HCEC 1CT (cell line): Measurements from ENCODE around the gene SPATA6L.
"Not testable (repeated sequence)": the region's sequence is repeated elsewhere in the genome, so short reads cannot be mapped to it uniquely, and the experiment has no call there.

ENCODE experiments used
- DNase-seq: peaks from one replicate; pipeline ENCODE4 v3.0.0-alpha.2; 2017

SPATA6L gene

GRCh38 chr9:4674783-4675182 lies 8.5 kb upstream of the SPATA6L start:
- DNase-seq = peak; percentile 75

DNA sequence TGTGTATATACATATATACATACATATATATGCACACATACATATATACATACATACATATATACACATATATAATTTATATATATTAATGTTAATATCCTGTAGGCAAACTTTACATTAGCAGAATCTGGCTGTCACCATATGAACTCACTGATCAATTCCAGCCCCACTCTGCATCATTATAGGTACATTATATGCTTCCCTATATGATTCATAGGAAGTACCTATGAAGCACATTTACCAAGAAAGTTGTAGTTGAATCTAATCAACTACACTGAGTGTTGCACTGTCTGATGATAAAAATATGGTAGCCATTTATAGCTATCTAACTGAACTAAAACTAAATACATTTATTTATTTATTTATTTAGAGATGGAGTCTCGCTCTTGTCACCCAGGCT lies 5.5 kb upstream of the SPATA6L start:
- no peak for DNase-seq

- DNase-seq = no peak
Measured at GRCh38 chr9:4670591-4670990, 4.3 kb upstream of the SPATA6L start.

DNA sequence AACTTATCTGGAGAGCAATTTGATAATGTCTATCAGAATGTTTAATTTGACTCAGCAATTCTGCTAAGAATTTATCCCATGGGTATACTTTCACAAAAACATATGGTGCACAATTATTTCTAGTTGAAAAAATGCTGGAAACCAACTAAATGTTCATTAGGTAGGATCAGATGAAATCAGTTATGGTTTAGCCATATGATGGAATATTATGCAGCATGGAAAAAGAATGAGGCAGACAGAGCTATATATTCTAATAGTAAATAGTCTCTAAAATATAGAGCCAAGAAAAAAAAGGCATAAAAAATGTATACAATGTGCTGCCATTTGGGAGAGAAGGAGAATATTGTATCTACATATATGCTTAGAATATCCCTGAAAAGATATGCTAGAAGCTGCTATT lies 3.6 kb upstream of the SPATA6L start:
- DNase-seq = no peak

DNA sequence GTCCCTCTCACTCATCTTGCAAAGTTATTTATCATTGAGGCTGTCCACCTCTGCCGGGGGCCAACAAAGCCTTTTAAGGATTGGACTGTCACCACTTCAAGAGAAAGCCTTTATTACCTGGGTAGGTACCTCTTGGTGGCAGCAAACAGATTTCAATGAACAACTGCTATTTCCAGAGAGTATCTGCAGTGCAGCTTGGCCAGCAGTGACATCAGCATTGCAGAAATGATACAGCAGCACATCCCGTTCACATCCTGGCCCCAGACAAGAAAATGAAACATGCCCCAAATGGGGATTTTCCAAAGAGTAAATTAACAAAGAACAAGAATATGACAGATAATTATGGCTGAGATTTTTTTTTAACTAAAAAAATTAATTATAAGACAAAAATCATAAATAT lies 2.3 kb upstream of the SPATA6L start:
- DNase-seq = no peak

GRCh38 chr9:4667681-4668080 lies 1.4 kb upstream of the SPATA6L start:
- DNase-seq = no peak

GRCh38 chr9:4665357-4665756 lies 923 bp downstream of the SPATA6L start:
- peak; percentile 29 for DNase-seq

- no peak for DNase-seq
Measured at GRCh38 chr9:4663956-4664355, 2.3 kb downstream of the SPATA6L start.

GRCh38 chr9:4662989-4663792 lies 3.1 kb downstream of the SPATA6L start:
- DNase-seq = no peak

DNA sequence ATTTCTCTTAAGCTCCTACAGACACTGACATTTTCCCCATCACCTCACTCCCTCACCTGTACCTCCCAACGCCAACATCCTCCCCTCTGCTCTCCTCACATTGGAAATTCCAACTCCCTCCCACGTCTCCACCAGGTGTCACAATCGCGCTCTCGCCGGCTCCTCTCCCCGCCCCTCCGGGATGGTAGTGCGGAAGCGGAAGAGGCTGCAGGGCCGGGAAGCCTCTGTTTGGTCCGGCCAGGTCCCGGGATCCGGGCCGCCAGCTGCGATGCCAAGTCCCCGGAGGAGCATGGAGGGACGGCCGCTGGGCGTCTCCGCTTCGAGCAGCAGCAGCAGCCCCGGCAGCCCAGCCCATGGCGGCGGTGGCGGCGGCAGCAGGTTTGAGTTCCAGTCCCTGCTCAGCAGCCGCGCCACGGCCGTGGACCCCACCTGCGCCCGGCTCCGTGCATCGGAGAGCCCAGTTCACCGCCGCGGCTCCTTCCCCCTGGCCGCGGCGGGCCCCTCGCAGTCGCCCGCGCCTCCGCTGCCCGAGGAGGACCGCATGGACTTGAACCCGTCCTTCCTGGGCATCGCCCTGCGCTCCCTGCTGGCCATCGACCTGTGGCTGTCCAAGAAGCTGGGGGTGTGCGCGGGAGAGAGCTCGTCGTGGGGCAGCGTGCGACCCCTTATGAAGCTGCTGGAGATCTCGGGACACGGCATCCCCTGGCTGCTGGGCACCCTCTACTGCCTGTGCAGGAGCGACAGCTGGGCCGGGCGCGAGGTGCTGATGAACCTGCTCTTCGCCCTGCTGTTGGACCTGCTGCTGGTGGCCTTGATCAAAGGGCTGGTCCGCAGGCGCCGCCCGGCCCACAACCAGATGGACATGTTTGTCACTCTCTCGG lies 3.9 kb downstream of the SPATA6L start, which contains the start of gene PLPP6:
PLPP6 (plus strand) TSS at position 187 of the 881 bp plus-strand sequence; CDS start at position 269, 82 bp downstream.
- peak; percentile 84 for DNase-seq

DNA sequence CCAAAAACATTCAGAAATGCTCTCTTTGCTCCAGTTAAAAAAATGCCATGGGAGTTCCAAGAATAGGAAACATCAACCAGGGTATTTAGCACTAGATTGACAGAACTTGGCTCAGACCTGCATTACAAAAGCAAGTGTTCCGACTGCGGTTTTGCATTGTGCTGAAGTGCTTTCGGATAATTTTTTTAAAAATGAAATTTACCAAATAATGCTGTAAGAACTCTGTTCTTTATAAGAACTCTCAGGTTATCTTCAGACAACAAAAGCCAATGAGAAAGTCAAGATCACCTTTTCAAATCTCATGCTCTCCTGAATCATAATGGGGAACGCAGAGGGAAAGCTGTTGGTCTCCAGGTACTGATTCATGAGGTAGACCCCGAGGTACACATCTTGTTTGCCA lies 4.7 kb downstream of the SPATA6L start:
- no peak for DNase-seq

DNA sequence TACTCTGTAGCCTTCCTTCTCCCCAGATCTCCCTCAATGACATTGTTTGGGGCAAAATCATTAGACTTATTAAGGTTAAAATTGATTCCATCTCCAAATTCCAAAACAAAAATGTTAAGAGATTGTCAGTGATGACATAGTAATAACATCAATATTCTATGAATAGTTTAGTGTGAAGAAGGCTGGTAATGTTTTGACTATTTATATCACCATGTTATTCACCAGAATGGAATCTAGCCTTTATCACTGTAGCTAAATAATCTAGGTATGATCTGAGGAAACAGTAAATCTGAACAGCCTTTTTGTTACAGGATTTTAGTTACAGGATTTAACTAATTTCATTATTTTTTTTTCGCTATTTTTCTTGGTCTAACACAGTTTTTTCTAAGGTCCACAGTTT lies 5.1 kb downstream of the SPATA6L start:
- peak; percentile 59 for DNase-seq

DNA sequence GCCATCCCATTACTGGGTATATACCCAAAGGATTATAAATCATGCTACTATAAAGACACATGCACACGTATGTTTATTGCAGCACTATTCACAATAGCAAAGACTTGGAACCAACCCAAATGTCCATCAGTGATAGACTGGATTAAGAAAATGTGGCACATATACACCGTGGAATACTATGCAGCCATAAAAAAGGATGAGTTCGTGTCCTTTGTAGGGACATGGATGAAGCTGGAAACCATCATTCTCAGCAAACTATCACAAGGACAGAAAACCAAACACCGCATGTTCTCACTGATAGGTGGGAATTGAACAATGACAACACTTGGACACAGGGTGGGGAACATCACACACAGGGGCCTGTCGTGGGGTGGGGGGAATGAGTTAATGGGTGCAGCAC lies 5.6 kb downstream of the SPATA6L start:
- not testable (repeated sequence) for DNase-seq

DNA sequence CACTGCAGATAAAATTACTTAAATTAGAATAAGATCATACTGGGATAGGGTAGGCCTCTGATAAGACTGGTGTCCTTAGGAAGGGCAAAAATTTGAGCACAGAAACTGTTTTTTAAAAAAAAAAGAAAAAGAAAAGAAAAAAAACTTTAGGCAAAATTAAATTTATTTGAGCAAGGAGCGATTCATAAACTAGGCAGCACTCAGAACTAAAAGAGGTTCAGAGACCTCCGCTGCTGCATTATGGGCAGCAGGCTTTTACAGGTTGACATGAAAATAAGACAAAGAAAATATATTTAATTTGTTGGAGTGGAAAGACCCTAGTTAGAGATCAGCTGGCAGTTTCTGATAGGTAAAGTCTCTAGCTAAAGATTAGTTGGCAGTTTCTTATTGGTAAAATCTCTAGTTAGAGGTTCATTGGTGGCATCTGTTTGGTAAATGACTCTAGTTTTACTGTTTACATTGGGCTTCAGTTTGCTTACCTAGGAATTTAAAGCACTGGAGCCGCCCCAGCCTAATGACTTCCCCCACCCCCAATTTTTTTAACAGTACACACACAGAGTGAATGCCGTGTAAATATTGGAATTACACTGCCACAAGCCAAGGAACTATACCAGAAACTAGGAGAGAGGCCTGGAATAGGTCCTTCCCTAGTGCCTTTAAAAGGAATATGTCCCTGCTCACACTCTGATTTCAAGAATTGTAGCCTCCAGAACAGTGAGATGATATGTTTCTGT lies 8.7 kb downstream of the SPATA6L start:
- DNase-seq = no peak

GRCh38 chr9:4656621-4657020 lies 9.7 kb downstream of the SPATA6L start:
- DNase-seq = no peak

DNA sequence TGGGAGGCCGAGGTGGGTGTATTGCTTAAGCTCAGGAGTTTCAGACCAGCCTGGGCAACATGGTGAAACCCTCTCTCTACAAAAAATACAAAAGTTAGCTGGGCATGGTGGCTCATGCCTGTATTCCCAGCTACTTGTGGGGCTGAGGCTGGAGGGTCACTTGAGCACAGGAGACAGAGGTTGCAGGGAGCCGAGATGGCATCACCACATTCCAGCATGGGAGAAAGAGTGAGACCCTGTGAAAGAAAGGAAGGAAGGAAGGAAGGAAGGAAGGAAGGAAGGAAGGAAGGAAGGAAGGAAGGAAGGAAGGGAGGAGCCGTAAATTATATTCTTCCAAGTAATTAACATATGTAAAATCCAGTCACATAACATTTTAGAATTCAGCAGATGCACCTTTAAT lies 10.1 kb downstream of the SPATA6L start:
- DNase-seq = not testable (repeated sequence)

- DNase-seq = no peak
Measured at GRCh38 chr9:4654538-4654937, 11.7 kb downstream of the SPATA6L start.

- DNase-seq = no peak
Measured at GRCh38 chr9:4654084-4654483, 12.2 kb downstream of the SPATA6L start.

DNA sequence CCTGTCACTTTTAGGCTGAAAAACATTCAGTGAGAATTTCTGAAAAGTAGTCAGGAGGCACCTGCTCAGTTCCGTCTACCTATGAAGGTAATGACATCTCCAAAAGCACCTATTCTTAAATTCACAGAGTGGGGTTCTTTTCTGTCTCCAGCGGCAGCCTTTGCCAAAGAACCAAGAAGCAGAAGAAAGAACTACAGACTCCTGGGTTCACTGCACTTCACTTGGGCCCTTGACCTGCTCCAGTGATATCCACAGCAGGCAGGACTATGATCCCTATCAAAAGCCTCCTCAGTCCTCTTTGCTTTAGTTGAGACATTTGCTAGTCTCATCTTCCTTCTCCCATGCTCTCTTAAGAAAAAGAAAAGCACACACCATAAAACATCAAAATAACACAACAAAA lies 23.9 kb downstream of the SPATA6L start:
- DNase-seq = no peak

DNA sequence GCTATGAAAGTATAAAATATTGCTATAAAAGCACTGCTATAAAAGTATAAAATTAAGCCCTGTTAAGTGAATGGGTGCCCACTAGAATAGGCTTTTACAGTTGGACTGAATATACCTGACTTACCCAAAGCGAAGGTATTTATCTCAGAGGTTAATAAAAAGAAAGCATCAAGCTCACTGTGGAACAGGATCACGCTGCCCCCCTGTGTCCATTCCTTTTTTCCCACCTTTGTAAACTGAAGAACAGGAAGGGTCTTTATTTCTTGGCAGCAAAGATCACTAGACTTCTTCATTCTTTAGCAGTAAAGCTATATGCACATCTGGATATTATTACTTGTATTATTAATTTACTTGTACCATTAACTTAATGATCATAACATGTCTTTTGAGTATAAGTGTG lies 26.3 kb downstream of the SPATA6L start:
- DNase-seq = no peak

- DNase-seq = no peak
Measured at GRCh38 chr9:4639420-4639819, 26.9 kb downstream of the SPATA6L start.

DNA sequence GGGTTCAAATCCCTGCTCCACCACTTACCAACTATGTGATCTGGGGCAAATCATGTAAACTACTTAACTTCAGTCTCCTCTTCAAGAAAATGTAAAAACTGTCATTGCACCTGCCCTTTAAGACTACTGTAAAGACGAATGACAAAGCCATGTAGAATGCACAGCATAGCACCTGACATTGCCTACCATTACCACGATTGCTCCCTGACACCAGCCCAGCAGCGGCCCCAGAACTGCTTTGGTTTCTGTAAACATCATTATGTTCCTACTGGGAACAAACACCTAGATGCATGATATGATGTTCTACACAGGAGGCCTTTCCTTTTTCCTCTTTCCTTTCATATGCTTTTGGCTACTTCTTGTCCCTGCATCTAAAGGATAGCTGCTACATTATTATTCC lies 27.3 kb downstream of the SPATA6L start:
- no peak for DNase-seq

DNA sequence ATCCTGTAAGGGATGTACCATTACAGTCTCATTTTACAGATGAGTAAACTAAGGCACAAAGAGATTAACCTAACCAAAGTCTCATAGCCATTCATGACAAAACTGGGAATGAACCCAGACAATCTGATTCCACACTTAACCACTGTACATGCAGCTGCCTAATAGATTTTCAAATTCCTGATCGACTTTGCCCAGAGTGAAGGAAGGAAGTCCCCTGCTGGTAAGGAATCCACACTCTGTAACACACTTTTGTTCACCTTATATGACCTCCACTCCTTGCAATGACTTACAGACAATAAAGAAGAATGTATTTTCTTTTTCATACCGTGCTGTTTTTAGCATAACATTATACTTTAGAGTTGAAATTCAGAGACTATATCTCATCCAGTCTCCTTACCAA lies 35.4 kb downstream of the SPATA6L start:
- no peak for DNase-seq
